Activated CD8-positive, alpha-beta memory T cell treated with anti-CD3 and anti-CD28 coated beads for 36 hours (primary cell): ENCODE measurements around the gene OGFRL1. TPM values are rescaled to one million over a fixed set of nuclear protein-coding genes. Genes with fewer than 3 reads are reported as not detected.

Experiments used
- CTCF ChIA-PET: fragments of 350-600 bp; sonication (Branson Sonifier 250); formaldehyde crosslinking; loops from one replicate; lab custom pipeline; 2021; ENCODE audit warnings: antibody characterized with exemption; lab: Charles Lee
- POLR2A ChIA-PET: fragments of 350-600 bp; sonication (Branson Sonifier 250); formaldehyde crosslinking; loops from one replicate; lab custom pipeline; 2021; ENCODE audit warnings: antibody characterized with exemption; lab: Charles Lee
- total RNA-seq, 2 experiments: library from RNA; stranded (reverse); gene quantifications; one replicate each; pipeline ENCODE4 v1.2.3, GENCODE V29; 2021

The OGFRL1 gene
- total RNA-seq, 2 experiments from 2014 or later: 5.0 to 5.1 TPM

DNA sequence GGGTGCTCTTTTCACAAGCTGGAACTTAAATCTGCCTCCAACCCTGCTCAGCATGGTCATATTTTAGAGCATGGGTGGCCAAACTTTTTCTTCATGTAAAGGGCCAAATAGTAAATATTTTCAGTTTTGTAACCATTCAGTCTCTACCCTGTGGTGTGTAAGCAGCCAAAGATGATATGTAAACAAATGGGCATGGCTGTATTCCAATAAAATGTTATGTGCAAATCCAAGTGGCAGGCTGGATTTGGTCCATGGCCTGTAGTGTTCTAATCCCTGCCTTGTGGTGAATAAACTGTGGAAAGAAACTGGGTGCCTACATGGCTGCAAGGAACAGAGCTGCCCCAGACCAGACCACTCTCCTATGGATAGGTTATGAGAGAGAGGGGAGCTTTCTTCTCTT, 32.7 kb downstream of the OGFRL1 start:
- ChIA-PET POLR2A (no interaction called here), CTCF (interaction anchor here (1.5 kb wide), 1 partner anchor 9 kb away, joined by 4 read pairs; no protein-coding TSS in a partner anchor)

DNA sequence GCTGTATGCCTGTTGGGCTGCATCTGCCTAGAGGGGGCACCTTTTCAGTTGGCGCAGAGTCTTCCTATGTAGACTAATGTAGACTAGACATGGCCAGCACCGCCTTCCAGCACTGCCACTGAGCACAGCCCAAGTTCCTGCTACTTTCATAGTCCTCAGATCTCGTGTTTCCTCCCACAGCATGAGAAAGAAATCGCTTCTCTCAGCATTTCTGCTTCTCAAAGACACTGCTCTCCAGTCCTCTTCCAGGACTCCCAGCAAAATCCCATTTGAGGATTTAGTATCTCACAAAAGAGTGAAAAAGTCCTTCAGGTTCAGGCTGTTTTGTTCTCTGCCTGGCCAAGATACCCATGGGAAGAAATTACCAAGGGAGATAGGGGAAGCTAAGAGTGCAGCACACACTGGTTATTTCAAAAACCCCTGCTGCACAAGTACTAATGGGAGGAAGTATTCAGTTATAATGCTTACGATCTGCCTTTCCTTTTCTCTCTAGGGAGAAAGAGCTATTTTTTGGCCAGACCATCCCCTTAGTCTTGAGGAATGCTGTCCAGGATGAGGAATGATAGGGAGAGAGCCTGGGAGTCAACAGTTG, 35.7 kb downstream of the OGFRL1 start:
- CTCF ChIA-PET: no interaction called here
- POLR2A ChIA-PET: no interaction called here

DNA sequence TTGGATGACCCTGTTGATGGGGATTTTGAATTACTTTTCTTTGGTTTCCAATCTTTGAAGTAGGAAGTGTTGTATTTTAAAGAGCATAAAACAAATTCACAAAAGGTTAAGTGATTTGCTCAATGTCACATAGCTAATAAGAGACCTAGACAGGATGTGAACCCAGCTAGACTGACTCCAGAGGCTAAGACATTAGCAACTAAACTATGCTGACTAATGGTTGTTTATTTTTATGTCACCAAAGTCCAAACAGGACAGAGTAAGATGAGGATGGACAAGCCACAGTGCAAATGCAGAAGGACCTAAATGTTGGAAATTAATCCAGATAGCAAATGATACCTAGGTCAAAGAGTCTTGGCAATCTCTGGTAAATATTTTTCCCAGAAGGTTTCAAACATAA, 38.0 kb downstream of the OGFRL1 start:
- ChIA-PET CTCF (no interaction called here), POLR2A (no interaction called here)

DNA sequence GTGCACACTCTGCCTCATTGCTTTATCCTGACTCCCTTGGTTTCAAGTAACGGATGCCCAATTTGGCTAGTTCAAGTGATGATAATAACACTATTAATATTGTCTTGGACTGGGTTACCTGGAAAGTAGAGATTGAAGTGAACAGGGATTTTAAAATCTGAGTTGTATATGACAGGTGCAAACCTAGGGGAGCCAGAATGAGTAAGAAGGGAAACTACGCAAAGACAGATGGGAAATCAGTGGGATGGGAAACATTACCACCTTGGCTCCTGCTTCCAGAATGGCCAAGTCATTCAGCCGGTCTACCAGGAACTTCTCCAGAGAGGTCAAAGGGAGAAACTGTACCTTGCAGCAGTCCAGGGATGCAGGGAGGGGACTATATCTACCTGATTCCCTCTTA, 41.9 kb downstream of the OGFRL1 start:
- ChIA-PET POLR2A (no interaction called here), CTCF (no interaction called here)

DNA sequence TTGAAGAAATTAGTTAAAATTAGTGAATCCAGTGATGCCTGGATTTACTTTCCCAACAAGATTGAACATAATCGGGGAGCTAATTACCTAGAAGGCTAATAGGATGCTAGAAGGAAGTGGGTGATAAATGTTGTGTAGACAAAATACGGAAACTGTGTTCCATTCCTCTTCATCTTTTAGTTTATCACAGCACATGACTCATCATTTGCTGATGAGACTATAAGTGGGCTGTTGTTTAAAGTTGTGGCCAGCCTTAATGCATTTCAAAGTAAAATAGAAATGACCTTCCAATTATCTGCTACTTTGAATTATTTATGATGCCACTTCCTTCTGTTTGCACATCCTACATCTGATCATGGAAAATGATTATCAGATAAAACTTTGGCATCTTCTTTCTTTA, 43.4 kb downstream of the OGFRL1 start:
- CTCF ChIA-PET: no interaction called here
- POLR2A ChIA-PET: no interaction called here

DNA sequence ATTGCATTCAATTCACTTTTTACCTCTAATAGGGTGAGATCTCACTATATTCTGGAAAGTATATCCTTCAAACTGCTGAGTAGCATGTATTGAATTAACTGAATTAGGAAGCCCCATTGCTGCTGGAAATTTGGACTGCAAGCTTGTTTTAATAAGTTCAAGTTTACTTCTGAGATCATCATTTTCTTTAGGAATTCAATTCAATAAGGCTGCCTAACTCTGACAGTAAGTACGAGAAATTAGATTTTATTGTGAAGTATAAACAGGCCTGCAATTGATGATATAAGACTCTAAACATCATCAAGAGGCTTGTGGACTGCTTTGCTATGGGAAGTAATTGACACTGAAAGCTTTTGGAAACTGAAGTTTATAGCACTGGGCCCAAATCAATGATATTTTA, 44.4 kb downstream of the OGFRL1 start:
- ChIA-PET POLR2A (no interaction called here), CTCF (no interaction called here)

DNA sequence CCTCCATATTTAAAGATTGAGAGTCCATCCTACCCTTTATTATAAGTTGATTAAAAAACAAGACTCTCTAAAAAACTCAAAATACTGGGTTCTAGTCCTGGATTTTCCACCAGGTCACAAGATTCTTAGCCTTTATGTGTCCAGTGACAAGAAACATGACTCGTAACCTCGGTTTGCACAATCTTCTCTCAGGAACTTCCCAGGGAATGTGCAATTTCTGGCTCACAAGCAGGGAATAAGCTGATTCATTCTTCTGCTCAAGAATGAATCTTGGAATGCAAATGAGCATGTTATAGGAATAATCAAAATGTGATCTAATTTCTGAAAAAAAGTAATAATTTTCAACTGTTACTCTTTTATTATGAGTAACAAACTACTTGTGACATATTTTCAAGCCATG, 45.1 kb downstream of the OGFRL1 start:
- CTCF ChIA-PET: no interaction called here
- POLR2A ChIA-PET: no interaction called here

DNA sequence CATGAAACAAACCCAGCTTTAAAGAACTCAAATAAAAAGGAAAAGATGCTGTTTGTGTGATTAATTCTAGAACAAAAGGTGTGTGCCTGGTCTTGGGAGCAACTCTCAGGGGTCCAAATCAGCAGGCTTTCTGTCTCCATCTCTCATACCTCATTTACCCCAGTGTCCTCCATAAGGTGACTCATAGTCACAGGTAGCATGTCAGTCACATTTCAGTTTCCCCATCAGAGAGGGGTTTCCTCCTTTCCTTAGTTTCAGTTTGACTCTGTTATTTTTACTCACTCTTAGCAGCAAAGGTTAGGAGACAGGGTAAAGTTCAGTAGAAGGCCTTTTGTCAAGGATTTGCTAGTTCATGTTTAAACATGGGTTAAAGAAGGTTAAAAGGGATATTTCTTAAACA, 46.2 kb downstream of the OGFRL1 start:
- CTCF ChIA-PET: no interaction called here
- POLR2A ChIA-PET: no interaction called here

DNA sequence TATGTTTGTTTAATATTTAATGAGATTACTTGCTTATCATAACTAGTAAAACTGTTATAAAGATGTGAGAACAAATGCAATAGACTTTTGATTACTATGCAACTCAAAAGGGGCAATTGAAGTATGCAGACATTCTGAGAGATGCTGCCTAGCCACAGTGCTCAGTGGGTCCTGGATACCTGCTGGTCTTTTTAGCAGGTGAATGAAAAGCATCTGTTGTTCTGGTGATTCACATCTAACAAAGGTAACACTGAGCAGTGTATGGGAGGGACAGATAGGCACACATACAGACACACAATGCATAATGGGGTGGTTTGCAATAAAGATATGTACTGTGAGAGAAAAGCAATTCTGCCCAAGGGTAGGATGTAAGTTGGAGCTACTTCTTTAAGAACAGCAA, 46.9 kb downstream of the OGFRL1 start:
- POLR2A ChIA-PET: no interaction called here
- CTCF ChIA-PET: no interaction called here

DNA sequence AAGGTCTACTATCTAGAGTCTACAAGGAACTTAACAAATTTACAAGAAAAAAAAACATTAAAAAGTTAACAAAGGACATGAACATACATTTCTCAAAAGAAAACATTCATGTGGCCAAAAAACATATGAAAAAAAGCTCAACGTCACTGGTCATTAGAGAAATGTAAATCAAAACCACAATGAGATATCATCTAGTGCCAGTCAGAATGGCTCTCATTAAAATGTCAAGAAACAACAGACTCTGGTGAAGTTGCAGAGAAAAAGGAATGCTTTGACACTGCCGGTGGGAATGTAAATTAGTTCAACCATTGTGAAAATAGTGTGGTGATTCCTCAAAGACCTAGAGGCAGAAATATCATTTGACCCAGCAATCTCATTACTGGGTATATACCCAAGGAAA, 48.3 kb downstream of the OGFRL1 start:
- POLR2A ChIA-PET: no interaction called here
- CTCF ChIA-PET: no interaction called here

DNA sequence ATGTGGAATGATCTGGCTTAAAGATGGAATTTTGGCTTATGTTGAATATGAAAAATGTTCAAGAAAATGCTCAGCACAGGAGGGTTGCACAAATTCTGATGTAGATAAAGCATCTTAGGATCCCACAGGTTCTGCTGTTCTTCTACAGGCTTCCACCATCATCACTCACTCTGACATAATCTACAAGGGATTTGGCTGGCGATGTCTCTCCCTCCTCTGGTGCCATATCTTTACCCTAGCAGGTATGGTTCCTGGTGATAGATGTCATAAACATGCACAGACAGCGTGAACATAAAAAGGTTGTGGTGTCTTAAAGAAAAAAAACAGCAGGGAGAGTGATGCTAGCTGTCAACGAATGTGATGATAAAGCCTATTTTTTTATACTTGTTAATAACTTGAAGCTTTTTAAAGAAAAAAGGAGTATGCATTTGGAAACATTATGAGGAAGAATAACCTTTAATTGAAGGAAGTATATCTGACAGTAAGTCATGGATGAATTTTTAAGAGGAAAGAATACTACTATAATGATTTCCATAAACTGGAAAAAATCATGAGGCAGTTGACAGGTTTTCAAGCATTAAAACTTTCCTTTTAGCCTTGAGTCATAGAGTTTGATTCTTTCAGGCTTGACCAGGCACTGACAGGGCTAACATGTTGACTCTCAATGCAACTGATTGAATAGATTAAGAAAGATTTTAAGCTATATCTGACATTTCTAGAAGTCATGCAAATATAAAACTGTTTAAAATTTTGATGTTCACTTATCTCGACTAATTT, 50.1 kb downstream of the OGFRL1 start:
- POLR2A ChIA-PET: no interaction called here
- CTCF ChIA-PET: no interaction called here

DNA sequence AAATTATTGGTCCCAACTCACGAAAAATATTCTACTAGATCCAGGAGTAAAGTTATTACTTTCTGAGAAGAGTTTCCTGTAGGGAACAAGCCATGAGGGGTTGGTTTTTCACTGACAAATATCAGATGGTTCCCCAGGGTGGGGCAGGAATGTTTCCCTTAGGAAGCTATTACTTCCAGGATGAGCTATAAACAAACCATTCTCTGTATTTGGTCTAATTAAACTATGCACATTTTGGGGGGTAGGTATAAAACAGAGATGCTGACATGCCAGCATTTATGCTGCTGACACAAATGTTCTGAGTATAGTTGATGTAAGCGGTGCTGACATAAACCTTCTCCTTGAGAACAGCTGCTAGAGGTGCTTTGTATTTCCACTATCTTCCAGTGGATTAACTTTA, 54.2 kb downstream of the OGFRL1 start:
- CTCF ChIA-PET: no interaction called here
- POLR2A ChIA-PET: no interaction called here

DNA sequence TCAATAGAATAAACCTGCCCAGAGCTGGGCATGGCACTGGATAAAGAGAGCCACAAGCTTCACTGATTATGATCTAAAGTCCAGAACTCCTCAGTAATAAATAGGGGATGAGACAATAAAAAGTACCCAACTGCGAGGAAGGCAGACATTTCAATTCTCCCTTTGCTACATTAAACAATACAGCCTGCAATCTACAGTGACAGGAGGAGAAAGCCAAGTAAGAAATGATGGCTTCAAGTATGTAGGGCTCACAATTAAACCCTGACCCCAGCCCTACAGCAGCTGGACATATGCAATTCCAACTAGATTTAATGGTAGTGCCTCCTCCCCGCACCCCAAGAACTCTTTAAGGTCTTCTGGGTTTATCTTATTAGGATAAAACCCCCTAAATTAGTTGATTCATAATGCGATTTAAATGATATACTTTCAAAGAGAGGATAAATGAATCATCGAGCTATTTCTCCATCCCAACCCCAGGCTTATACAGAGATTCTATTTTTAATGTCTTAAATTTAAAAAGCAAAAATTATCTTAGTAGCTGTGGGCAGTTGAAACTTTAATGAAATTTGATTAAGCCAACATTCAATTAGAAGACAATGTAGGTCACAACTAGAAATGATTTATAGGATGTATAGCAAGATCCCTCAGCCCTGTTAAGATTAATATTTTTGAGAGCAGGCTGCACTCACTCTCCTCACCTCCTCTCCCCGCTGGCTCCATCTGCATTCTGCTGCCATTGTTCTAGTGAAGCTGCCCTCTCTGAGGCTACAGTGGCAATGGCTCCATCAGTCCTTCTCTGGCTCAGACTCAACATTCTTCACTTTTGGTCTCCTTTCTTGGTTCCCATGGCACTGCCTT, 57.1 kb downstream of the OGFRL1 start:
- ChIA-PET POLR2A (no interaction called here), CTCF (interaction anchor here (0.6 kb wide), 1 partner anchor 20 kb away, joined by 3 read pairs; no protein-coding TSS in a partner anchor)

DNA sequence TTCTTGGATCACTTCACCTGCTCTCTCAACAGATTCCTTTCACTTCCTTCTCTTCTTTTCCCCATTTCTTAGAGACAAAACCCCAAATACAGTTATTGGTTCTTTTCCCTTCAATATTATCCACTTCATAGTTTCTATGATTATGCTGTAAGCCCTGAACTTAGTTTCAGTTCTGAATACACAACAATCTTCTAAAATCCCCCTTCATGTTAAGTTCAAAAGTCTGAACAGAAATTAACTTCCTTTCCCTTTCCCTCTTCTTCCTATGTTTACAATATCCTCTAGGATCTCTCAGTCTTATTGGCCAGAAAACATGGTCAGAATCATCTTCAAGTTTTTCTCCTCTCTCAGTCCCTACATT, 57.7 kb downstream of the OGFRL1 start:
- ChIA-PET POLR2A (no interaction called here), CTCF (no interaction called here)

DNA sequence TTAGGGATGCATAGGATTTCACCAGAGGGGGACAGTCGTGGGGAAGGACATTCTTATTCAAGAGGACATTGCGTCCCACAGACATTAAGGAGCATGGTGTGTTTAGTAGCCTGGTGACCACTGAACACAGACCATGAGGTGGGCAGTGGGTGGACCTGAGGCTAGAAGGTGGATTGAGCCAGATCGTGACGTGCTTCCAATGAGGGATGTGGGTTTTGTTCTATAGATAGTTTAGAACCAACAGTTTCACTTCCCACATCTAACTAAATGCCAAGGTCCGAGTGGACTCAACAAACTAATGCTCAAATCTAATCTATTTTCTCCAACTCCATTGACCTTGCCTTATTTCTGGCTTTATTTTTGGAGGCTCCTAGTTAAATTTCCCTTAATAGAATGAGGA, 58.5 kb downstream of the OGFRL1 start:
- CTCF ChIA-PET: no interaction called here
- POLR2A ChIA-PET: no interaction called here

DNA sequence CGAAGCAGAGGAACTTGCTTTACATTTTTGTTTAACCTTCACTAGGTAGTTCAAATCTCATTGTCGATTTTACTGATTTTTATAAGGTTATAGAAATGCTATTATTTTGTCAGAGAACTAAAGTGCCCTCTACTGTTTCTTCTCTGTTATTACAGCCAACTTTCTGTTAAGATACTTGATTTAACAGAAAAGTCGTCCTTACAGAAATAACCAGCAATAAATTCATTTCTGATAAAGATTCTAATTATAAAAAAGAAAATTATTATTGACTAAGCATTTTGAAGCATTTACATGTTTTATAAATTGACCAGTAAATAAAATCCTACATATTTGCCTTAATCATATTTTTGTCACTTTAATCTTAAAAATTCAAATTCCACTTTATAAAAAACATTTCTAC, 60.8 kb downstream of the OGFRL1 start:
- ChIA-PET POLR2A (no interaction called here), CTCF (no interaction called here)

DNA sequence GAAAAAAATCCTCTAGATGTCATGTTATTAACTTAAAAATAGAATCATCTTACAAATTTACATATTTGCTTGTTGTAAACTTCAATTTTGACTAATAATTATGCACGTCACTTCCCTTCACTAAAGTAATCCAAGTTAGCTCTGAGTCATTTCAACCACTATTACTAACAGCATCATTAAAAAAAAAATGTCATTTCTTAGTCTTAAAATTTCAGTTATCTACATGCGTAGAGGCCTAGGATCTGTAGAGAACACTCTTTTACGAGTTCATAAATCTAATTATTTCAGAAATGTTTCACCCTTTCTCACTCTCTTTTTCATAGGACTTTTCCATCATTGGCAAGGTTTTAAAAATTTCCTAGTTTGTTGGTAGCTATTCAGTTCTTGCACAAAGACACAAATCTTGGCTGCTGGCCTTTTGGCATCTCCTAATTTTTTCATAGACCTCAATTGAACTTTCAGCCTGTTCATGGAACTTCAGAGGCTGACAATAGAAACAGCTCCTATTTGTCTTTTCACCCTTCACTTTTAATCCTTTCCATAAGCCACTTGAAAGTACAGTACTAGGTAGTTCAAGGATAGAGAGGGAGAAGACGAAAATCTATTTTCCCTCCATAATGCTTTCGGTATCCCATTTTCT, 61.5 kb downstream of the OGFRL1 start:
- POLR2A ChIA-PET: no interaction called here
- CTCF ChIA-PET: no interaction called here

DNA sequence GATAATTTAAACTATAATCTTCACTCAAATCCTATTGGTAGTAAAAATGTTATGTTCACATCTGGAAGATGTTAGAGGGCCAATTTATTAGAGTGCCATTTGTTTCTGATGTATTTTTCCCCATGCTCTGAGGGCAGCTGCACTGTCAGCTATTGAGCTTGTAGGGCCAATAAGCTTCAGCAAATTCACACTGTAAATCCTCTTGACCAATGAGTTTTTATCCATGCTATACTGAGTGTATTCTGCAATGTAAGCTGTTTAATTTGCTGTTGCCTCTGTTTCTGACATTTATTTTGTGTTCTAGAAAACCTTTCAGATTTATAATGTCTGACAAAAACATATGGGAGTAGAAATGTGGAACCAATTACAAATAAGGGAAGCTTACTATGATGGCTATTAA, 62.6 kb downstream of the OGFRL1 start:
- ChIA-PET CTCF (no interaction called here), POLR2A (no interaction called here)
